SK-N-SH treated with all-trans-retinoic acid at 6 μM for 48 hours (cell line): ENCODE results near the gene DCAF6.

Experiments used
- CSRNP3 ChIP-seq: fragments of 250-450 bp; sonication (Bioruptor Pico); IDR thresholded peaks from 2 replicates; pipeline ENCODE4 v1.5.1; 2021; ENCODE audit warnings: mild to moderate bottlenecking, moderate library complexity
- ESRRG ChIP-seq: fragments of 250-450 bp; sonication (Bioruptor Pico); IDR thresholded peaks from 2 replicates; pipeline ENCODE4 v1.6.1; 2021; ENCODE audit warnings: mild to moderate bottlenecking
- OSR1 ChIP-seq: fragments of 250-450 bp; sonication (Bioruptor Pico); IDR thresholded peaks from 2 replicates; pipeline ENCODE4 v1.8.0; 2022; ENCODE audit warnings: moderate library complexity, mild to moderate bottlenecking, inconsistent platforms
- TCF4 ChIP-seq: fragments of 250-450 bp; sonication (Bioruptor Pico); IDR thresholded peaks from 2 replicates; pipeline ENCODE4 v1.8.0; 2021; ENCODE audit warnings: mild to moderate bottlenecking, moderate library complexity, borderline replicate concordance
- ZC3H10 ChIP-seq: fragments of 250-450 bp; sonication (Bioruptor Pico); IDR thresholded peaks from 2 replicates; pipeline ENCODE4 v1.5.1; 2021; ENCODE audit warnings: mild to moderate bottlenecking, moderate library complexity
- ZFP30 ChIP-seq: fragments of 450-650 bp; formaldehyde crosslinking; IDR thresholded peaks from 2 replicates; pipeline ENCODE4 v1.5.0; 2022; ENCODE audit warnings: mild to moderate bottlenecking, moderate library complexity

GRCh38 chr1:167905182-167905581 is 31.3 kb upstream of the DCAF6 start:
- TF ChIP-seq ESRRG (CRISPR knock-in tag) (no peak), ZC3H10 (CRISPR knock-in tag) (no peak), ZFP30 (no peak), TCF4 (no peak), OSR1 (CRISPR knock-in tag) (no peak), CSRNP3 (CRISPR knock-in tag) (no peak)
